G401.6 (cell line): ENCODE data around the gene PLGRKT.
"Not testable (repeated sequence)": the region's sequence is repeated elsewhere in the genome, so short reads cannot be mapped to it uniquely, and the experiment has no call there.

ENCODE experiments used
- FAIRE-seq: peaks from 2 replicates; lab custom pipeline; 2012; peaks lifted over from hg19 to GRCh38; lab: Jason Lieb, UNC

Gene PLGRKT, protein sequence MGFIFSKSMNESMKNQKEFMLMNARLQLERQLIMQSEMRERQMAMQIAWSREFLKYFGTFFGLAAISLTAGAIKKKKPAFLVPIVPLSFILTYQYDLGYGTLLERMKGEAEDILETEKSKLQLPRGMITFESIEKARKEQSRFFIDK

DNA sequence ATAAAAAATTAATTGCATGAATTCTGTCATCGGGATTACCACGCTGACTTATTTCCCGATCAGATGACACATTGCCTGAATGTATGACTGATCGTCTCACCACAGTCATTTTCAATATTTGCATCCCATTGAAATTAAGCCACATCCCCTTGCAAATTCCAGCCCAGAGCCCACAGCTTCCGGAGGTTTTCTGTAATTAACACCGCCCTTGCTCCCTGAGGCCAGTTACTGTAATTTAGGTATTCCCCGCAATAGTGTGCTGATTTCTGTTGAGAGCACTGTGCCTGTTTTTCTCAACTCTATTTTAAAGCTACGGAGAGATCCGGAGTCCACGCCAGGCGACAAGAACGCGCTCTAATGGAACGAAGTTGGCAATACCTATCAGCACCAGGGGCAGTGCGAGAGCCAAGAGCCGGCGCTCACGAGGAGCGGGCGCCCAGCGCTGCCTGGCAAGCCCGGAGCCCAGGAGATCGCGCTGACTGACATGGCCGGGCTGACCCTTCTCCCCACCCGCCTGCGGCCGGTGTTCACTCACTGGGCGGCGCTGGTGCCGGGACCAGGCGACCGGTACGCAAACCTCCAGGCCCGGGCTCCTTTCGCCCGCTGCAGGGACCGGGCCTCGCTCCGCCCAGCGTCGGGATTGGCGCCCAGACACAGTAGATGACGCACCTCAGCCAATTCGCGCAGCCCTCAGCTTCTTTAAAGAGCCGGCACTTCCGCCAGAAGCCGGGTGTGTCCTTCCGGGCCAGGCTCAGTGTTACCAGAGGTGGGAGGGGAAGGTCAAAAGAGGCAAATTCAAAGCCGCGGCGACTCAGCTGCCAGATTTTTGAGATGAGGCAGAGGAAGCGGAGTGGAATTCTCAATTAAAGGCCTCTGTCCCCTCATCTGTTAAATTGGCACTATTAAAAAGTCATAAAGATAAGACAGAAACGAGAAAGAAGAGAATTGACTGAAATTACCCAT is at the start of gene PLGRKT:
Gene PLGRKT, minus strand, starts transcription at position 672 of the 963 bp plus-strand sequence. CDS start 5,948 bp downstream, outside the sequence.
- FAIRE-seq, result peak; percentile 96

DNA sequence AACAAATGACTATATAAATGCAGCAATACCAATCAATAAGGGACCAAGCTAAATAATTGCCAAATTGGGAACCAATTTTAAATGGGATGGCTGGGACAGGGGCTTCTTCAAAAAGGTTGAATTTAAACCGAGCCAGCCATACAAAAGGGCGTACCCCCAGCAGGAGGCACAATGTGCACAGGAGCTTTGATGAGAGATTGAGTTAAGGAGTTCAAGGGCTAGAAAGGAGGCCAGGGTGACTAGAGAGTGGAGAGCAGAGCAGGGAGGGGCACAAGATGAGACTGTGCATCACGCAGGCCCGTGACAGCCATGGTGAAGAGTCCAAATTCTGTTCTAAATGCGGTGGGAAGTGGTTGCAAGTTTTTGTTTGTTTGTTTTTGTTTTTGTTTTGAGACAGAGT is 49.3 kb upstream of the PLGRKT start:
- no peak for FAIRE-seq

DNA sequence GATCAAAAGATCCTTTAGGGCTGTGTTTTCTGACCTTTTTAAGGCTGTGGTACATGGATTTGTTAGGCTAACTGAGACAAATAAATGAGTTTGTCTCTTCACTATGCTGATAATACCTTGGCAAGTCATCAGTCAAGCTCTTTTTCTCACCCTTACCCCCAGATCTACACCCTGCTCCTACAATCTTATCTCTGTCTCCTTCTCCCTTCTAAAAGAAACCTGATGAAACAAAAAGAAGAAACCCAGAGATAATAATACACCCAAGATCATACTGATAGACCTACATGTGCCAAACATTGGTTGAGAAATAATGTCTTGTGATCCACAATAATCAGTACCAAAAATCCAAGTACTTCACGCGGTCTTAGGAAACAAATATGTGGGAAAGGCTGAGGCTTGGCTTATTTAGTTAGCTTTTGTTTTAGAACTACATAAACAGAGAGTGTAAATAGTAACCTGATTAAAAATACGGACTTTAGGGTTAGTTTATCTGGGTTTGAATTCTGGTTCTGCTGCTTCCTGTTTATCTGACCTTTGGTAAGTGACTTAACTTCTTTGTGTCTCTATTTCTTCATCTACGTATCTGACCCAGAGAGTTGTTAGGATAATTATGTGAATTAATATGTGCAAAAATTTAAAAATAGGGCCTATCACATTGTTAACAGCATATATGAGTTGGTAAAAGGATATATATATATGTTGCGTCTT is 47.8 kb upstream of the PLGRKT start:
- no peak for FAIRE-seq

- no peak for FAIRE-seq
These were observed 45.6 kb upstream of the PLGRKT start for GRCh38 chr9:5483306-5483705.

DNA sequence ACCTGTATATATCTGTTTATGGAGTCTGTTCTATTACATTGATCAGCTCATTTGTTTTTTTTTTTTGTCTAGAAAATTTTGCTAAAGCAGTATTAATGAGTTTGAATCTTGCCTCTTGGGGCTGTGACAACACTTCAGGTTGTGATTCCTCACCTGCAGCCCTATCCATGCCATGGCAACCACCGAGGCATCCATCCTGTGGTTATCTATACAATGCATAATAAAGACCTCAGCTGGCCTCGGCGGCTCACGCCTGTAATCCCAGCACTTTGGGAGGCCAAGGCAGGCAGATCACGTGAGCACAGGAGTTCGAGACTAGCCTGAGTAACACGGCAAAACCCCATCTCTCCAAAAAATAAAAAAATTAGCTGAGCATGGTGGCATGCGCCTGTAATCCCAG is 44.5 kb upstream of the PLGRKT start:
- FAIRE-seq, result no peak

GRCh38 chr9:5481322-5482040 is 43.8 kb upstream of the PLGRKT start:
- no peak for FAIRE-seq

DNA sequence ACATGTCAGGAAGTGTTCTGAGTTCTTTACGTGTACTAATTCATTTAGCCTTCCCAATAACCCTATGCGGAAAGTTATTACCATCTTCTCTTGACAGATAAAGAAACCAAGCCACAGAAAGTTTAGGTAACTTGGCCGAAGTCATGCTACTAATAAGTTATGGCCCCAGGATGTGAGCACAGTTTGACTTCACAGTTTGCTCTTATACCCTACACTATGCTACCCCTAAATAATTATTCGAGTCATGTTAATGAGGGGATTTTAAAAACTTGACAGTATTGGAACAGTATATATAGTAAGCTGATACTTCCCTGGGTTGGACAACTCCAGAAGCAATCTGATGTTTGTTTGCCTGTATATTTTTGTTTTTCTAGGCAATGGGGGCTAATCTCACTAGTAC is 43.2 kb upstream of the PLGRKT start:
- FAIRE-seq, result no peak

GRCh38 chr9:5479994-5480694 is 42.4 kb upstream of the PLGRKT start:
- FAIRE-seq, result no peak

DNA sequence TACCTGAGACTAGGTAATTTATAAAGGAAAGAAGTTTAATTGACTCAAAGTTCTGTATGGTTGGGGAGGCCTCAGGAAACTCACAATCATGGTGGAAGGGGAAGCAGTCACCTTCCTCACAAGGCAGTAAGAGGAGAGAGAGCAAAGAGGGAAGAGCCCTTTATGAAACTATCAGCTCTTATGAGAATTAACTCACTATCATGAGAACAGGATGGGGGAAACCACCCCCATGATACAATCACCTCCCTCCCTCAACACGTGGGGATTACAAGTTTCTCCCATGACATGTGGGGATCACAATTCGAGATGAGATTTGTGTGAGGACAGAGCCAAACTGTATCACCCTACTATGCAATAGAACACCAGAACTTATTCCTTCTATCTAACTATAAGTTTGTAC is 40.5 kb upstream of the PLGRKT start:
- no peak for FAIRE-seq

DNA sequence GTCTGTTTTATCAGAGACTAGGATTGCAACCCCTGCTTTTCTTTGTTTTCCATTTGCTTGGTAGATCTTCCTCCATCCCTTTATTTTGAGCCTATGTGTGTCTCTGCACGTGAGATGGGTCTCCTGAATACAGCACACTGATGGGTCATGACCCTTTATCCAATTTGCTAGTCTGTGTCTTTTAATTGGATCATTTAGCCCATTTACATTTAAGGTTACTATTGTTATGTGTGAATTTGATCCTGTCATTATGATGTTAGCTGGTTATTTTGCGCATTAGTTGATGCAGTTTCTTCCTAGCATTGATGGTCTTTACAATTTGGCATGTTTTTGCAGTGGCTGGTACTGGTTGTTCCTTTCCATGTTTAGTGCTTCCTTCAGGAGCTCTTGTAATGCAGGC is 37.9 kb upstream of the PLGRKT start:
- not testable (repeated sequence) for FAIRE-seq

GRCh38 chr9:5470816-5471215 is 33.1 kb upstream of the PLGRKT start:
- FAIRE-seq, result no peak

- FAIRE-seq, result no peak
These were observed 32.4 kb upstream of the PLGRKT start for GRCh38 chr9:5470122-5470521.

- no peak for FAIRE-seq
These were observed 31.1 kb upstream of the PLGRKT start for GRCh38 chr9:5468850-5469249.

DNA sequence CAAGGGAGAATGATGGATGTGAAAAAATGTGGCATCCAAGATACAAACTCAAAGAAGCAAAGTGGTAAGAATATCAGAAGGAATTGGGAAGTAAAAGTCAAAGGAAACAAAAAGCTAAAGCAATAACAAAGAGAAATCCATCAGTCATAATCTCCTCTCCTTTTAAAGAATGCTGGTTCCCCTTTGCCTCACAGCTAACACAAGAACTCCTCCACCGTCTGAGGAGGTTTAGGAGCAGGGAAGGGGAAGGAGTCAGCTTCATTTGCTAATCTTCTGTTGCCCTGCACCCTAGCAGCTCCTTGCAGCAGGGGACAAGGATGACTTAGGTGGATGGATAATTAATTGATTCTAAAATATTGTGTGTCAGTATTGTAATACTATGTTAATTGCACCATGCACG is 29.0 kb upstream of the PLGRKT start:
- no peak for FAIRE-seq

- FAIRE-seq, result no peak
These were observed 28.3 kb upstream of the PLGRKT start for GRCh38 chr9:5466005-5466404.

DNA sequence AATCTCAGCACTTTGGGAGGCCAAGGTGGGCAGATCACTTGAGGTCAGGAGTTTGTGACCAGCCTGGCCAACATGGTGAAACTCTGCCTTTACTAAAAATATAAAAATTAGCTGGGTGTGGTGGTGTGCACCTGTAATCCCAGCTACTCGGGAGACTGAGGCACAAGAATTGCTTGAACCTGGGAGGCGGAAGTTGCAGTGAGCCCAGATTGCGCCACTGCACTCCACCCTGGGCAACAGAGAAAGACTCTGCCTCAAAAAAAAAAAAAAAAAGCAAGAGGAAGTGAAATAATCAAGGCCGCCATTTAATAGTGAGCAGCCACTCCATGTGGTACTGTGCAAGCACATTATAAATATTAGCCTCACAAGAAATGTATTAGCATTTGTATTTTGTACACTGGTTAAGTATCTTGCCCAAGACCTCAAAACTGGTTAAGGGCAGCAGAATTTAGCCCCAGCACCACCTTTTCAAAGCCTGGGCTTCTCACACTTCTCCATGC is 27.2 kb upstream of the PLGRKT start:
- not testable (repeated sequence) for FAIRE-seq

GRCh38 chr9:5460157-5460556 is 22.4 kb upstream of the PLGRKT start:
- FAIRE-seq, result no peak

- no peak for FAIRE-seq
These were observed 21.6 kb upstream of the PLGRKT start for GRCh38 chr9:5459289-5459829.

DNA sequence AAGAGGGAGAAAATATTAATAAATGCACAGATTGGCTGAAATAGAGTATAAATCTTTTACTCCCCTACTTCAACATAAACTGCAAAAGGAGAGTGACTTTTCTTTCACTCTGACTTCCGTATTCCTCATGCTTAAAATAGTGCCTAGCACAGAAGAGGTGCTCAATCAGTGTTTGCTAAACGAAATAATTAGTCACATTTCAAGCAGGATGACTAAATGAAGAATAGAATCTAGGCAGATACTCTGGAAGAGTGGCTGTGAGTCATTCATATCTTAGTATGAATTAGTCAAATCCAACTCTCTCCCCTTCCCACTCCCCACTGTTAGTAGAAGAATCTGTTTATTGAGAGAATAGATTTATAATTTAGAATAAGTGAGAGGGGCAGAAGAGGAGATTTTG is 17.5 kb upstream of the PLGRKT start:
- no peak for FAIRE-seq

DNA sequence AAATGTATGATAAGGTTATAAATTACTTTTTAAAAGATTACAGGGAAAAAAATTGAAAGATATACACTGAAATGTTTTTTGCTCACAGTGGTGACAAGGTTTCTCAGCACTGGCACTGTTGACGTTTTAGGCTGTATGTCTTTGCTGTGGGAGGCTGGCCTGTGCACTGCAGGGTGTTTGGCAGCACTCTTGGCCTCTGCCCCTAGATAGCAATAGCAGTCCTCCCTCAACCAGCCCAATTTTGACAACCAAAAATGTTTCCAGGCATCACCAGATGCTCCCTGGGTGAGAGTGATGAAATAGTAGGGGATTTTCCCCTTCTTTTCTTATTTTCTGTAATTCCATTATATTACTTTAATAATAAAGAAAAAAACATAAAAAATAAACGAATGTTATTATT is 15.9 kb upstream of the PLGRKT start:
- FAIRE-seq, result no peak

DNA sequence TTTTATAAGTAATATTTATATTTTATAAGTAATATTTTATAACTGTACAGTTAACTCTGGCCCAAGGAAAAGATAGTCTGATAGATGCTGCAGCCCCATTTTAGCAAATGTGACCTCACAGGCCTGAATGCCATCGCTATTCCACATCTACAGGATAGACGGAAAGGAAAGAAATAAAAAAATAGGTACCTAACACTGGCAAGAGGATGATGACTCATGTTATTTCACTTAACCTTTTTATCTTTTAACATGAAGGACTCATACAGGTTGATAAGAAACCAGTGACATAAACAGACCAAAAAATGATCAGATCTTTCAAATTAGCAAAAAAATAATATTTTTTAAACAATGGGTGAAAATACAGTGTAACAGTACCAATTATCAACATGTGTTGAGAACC is 15.3 kb upstream of the PLGRKT start:
- no peak for FAIRE-seq

DNA sequence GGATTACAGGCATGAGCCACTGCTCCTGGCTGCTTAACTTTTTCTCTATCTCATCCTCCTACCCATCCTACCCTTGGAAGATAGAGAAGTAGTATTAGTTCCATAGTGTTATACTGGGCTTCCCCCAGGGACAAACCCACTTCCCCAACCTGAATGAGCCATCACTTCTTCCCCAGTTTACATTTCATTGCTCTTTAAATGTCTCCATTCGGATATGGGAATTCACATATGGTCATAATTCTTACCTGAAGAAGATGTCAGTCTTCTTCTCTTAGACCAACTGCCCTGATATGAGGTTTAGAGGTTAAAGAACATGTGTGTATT is 14.5 kb upstream of the PLGRKT start:
- no peak for FAIRE-seq
